ENCODE measurements around the gene OR5K3. TPM values are rescaled to one million over a fixed set of nuclear protein-coding genes. Genes with fewer than 3 reads are reported as not detected.
A peak's percentile ranks its signal among the peaks of the same experiment; 100 is the strongest.

The OR5K3 gene
- total RNA-seq, 2 donors from 2014 or later, result not detected

DNA sequence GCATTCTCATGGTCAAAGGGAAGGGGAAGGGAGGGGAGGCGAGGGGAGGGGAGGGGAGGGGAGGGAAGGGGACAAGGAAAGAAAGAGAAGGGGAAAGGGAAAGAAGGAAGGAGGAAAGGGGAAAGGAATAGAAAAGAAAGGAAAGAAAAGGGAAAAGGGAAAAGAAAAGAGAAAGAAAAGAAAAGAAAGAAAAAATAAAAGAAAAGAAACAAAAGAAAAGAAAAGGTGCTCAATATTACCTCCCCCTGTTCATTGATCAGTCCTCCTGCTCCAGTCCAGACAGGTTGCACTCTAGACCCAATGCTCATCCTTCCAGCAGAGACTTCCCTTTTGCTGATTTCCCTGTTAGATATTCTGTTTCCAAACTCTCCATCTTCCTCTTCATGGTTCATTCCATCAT, 18.0 kb upstream of the OR5K3 start:
- Histone ChIP-seq H3K27ac (ENCODE audit: low read depth, low read length) (no peak overlapping the region), H3K36me3 (ENCODE audit: control insufficient read depth, insufficient read depth, low read length) (no peaks in the 10 kb centered on the region), H3K4me3 (ENCODE audit: low read length) (no peak overlapping the region), H3K27me3 (ENCODE audit: control insufficient read depth, insufficient read depth, low read length, poor library complexity, severe bottlenecking) (no peaks in the 10 kb centered on the region), H3K9ac (ENCODE audit: extremely low read depth, low read length, poor library complexity, severe bottlenecking) (no peak overlapping the region), H3K4me1 (ENCODE audit: control insufficient read depth, insufficient read depth, low read length) (no peaks in the 10 kb centered on the region), H3K9me3 (ENCODE audit: control insufficient read depth, low read length) (no peaks in the 10 kb centered on the region)
- TF ChIP-seq, protein P1, sequence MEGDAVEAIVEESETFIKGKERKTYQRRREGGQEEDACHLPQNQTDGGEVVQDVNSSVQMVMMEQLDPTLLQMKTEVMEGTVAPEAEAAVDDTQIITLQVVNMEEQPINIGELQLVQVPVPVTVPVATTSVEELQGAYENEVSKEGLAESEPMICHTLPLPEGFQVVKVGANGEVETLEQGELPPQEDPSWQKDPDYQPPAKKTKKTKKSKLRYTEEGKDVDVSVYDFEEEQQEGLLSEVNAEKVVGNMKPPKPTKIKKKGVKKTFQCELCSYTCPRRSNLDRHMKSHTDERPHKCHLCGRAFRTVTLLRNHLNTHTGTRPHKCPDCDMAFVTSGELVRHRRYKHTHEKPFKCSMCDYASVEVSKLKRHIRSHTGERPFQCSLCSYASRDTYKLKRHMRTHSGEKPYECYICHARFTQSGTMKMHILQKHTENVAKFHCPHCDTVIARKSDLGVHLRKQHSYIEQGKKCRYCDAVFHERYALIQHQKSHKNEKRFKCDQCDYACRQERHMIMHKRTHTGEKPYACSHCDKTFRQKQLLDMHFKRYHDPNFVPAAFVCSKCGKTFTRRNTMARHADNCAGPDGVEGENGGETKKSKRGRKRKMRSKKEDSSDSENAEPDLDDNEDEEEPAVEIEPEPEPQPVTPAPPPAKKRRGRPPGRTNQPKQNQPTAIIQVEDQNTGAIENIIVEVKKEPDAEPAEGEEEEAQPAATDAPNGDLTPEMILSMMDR (conservative IDR thresholded peaks at IDR 0.05), result no peak
- no peaks in the 10 kb centered on the region for H3K9me3 Mint-ChIP-seq
- no peak for DNase-seq
- H3K27me3 Mint-ChIP-seq (ENCODE audit: insufficient read depth), result no peaks in the 10 kb centered on the region
- WGBS, 2 experiments (ENCODE audit: insufficient coverage in 1 of 2, insufficient read length in 1 of 2), result no CpG with 5 or more reads among the region's 1 CpG
- H3K4me1 Mint-ChIP-seq, result peaks cover 8% of the 10 kb centered on the region
- no peak overlapping the region for H3K4me3 Mint-ChIP-seq
- H3K36me3 Mint-ChIP-seq (ENCODE audit: low read depth), result no peaks in the 10 kb centered on the region
- H3K27ac Mint-ChIP-seq, result no peak overlapping the region

DNA sequence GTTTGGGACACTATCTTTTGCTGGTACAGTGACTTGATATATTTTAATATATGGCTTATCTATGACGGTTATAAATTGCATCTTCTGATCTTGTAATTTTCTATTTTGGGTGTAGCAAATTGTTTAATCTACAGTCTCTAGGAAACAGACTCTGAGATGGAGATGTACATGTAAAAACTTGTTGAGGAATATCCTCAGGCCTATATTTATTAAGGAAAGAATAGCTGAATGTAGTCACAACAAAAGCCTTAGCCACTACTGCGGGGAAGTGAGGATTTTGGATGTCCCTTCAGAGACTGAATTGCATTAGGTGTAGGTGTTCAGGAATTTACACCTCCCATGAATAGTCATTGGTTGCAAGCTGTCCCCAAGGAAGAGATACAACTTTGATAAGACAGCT, 13.8 kb upstream of the OR5K3 start:
- WGBS, 2 experiments (ENCODE audit: insufficient coverage in 1 of 2, insufficient read length in 1 of 2), result 40 to 67% methylated on average over 1 to 2 of the region's 2 CpGs
- H3K36me3 Mint-ChIP-seq (ENCODE audit: low read depth), result no peaks in the 10 kb centered on the region

DNA sequence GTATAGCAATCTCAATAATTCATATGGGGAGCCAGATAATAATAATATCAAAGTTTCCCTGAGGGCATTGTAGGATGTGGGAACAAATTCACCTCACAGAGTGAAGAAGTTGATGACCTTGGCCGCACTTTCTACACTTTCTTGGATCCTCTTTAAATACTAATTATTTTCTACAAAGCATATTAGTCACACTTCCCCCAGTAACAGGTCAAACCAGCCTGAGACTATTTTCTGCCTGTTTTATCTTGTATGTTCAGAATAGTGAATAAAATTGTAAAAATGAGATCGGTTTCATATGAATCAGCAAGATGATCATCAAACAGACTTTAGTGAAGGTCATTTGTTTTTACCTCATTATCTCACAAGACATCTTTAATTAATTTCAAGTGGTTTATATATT, 2.3 kb upstream of the OR5K3 start:
- DNase-seq, result no peak
- H3K36me3 Mint-ChIP-seq (ENCODE audit: low read depth), result no peaks in the 10 kb centered on the region
- H3K9me3 ChIP-seq (ENCODE audit: control insufficient read depth, low read length), result no peaks in the 10 kb centered on the region
- H3K4me3 ChIP-seq (ENCODE audit: low read length), result no peak overlapping the region
- no peak overlapping the region for H3K27ac ChIP-seq (ENCODE audit: low read depth, low read length)
- 94% methylated on average over 1 of the region's 2 CpGs; no CpG with 5 or more reads in 1 of the 2 experiments for WGBS, 2 experiments (ENCODE audit: insufficient coverage in 1 of 2, insufficient read length in 1 of 2)
- H3K27me3 ChIP-seq (ENCODE audit: control insufficient read depth, insufficient read depth, low read length, poor library complexity, severe bottlenecking), result no peaks in the 10 kb centered on the region
- peaks cover 2% of the 10 kb centered on the region for H3K4me1 Mint-ChIP-seq
- H3K36me3 ChIP-seq (ENCODE audit: control insufficient read depth, insufficient read depth, low read length), result no peaks in the 10 kb centered on the region
- TF ChIP-seq, protein P1 (conservative IDR thresholded peaks at IDR 0.05), result no peak
- no peaks in the 10 kb centered on the region for H3K4me1 ChIP-seq (ENCODE audit: control insufficient read depth, insufficient read depth, low read length)
- H3K4me3 Mint-ChIP-seq, result no peak overlapping the region
- no peak overlapping the region for H3K27ac Mint-ChIP-seq
- H3K27me3 Mint-ChIP-seq (ENCODE audit: insufficient read depth), result no peaks in the 10 kb centered on the region
- H3K9me3 Mint-ChIP-seq, result no peaks in the 10 kb centered on the region
- no peak overlapping the region for H3K9ac ChIP-seq (ENCODE audit: extremely low read depth, low read length, poor library complexity, severe bottlenecking)

More for the DNA sequence above, 13.8 kb upstream of the OR5K3 start:
- TF ChIP-seq, protein P1 (conservative IDR thresholded peaks at IDR 0.05), result no peak
- no peaks in the 10 kb centered on the region for H3K27me3 ChIP-seq (ENCODE audit: control insufficient read depth, insufficient read depth, low read length, poor library complexity, severe bottlenecking)
- H3K36me3 ChIP-seq (ENCODE audit: control insufficient read depth, insufficient read depth, low read length), result no peaks in the 10 kb centered on the region
- H3K4me3 ChIP-seq (ENCODE audit: low read length), result no peak overlapping the region
- H3K9ac ChIP-seq (ENCODE audit: extremely low read depth, low read length, poor library complexity, severe bottlenecking), result no peak overlapping the region
- H3K9me3 Mint-ChIP-seq, result no peaks in the 10 kb centered on the region
- DNase-seq, result peak; percentile 46
- no peaks in the 10 kb centered on the region for H3K4me1 ChIP-seq (ENCODE audit: control insufficient read depth, insufficient read depth, low read length)
- H3K27me3 Mint-ChIP-seq (ENCODE audit: insufficient read depth), result no peaks in the 10 kb centered on the region
- H3K27ac ChIP-seq (ENCODE audit: low read depth, low read length), result no peak overlapping the region
- peaks cover 8% of the 10 kb centered on the region for H3K4me1 Mint-ChIP-seq
- no peaks in the 10 kb centered on the region for H3K9me3 ChIP-seq (ENCODE audit: control insufficient read depth, low read length)
- no peak overlapping the region for H3K27ac Mint-ChIP-seq
- H3K4me3 Mint-ChIP-seq, result no peak overlapping the region
